Tibial nerve (tissue), 4 donors: ENCODE data around the gene ANKRD44. TPM values are rescaled to one million over a fixed set of nuclear protein-coding genes. Genes with fewer than 3 reads are reported as not detected.
A peak's percentile ranks its signal among the peaks of the same experiment; 100 is the strongest.
"Not testable (repeated sequence)": the region's sequence is repeated elsewhere in the genome, so short reads cannot be mapped to it uniquely, and the experiment has no call there.

ENCODE experiments used
- DNase-seq, 2 donors: peaks; one replicate each; pipeline ENCODE4 v3.0.0-alpha.2; 2019; ENCODE audit warnings: low spot score in 2 of 2
- H3K27ac ChIP-seq, 4 donors: fragments of 200-600 bp; sonication (generic) in 3 of 4; one replicate each; pipeline ENCODE4 v1.5.1; 2017 to 2019; ENCODE audit warnings: mild to moderate bottlenecking in 1 of 4
- H3K27me3 ChIP-seq, 2 donors: fragments of 200-600 bp; sonication (generic) in 1 of 2; one replicate each; pipeline versions ENCODE4 v1.5.1 to v1.6.0; 2017 to 2019
- H3K36me3 ChIP-seq, 3 donors: fragments of 200-600 bp; sonication (generic); one replicate each; pipeline ENCODE4 v1.5.1; 2018 to 2019
- H3K4me1 ChIP-seq, 4 donors: fragments of 200-600 bp; sonication (generic) in 3 of 4; one replicate each; pipeline ENCODE4 v1.5.1; 2017 to 2019
- H3K4me3 ChIP-seq, 4 donors: fragments of 200-600 bp; sonication (generic) in 3 of 4; one replicate each; pipeline ENCODE4 v1.5.1; 2017 to 2019; ENCODE audit warnings: mild to moderate bottlenecking in 1 of 4, moderate library complexity in 1 of 4
- H3K9me3 ChIP-seq, 4 donors: fragments of 200-600 bp; sonication (generic) in 3 of 4; one replicate each; pipeline ENCODE4 v1.5.1; 2017 to 2019
- EP300 ChIP-seq, 2 donors: sonication (generic); formaldehyde crosslinking; IDR thresholded peaks; one replicate each; pipeline ENCODE4 v1.6.1; 2017; ENCODE audit warnings: antibody characterized with exemption in 2 of 2, mild to moderate bottlenecking in 1 of 2
- POLR2A ChIP-seq, 2 donors: fragments of 450-650 bp; IDR thresholded peaks; one replicate each; pipeline ENCODE4 v1.6.1; 2017; ENCODE audit warnings: antibody characterized with exemption in 2 of 2, mild to moderate bottlenecking in 2 of 2, moderate library complexity in 2 of 2
- WGBS, 2 donors: methylation state at CpG; one replicate each; pipeline ENCODE4 v1.1.5; 2018; 5-methylcytosine and 5-hydroxymethylcytosine counted together
- total RNA-seq, 4 donors: library from RNA; depleted of rRNA; stranded (reverse); fragments of >200 nt; gene quantifications; one replicate each; pipeline ENCODE4 v1.1.0, GENCODE V29; 2016
- TF ChIP-seq, protein P1 (sequence below), 5 experiments: fragments of 200-600 bp in 3 of 5; fragments of 450-650 bp in 2 of 5; sonication (generic) in 3 of 5; IDR thresholded peaks; one replicate each; pipeline ENCODE4 v1.5.1; 2016 to 2019; ENCODE audit warnings: antibody characterized with exemption in 5 of 5, mild to moderate bottlenecking in 3 of 5, moderate library complexity in 2 of 5

The ANKRD44 gene
- total RNA-seq, 4 donors from 2014 or later, result 28.5 to 48.9 (median 41.5) TPM

DNA sequence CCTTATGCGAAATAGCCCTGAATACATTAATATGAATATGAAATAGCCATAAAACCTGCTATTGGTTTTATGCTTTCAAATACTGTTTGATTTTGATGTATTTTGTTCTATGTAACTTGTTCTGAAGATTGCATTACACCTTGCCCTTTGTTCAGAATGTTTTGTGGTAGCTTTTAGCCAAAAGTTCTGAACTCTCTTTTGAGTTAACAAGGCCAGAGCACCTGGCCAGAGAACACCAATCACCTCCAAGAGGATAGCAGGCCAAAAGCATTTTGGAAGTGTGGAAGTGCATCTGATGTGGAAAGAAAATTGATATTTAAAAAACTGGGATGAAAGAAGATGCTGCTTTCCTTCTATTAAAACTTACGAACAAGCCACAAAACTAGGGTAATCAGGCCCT lies 297.5 kb downstream of the ANKRD44 start:
- Histone ChIP-seq H3K4me1 (peaks cover 0 to 8% (median 0%) of the 10 kb centered on the region in 4 donors), H3K27ac (no peak overlapping the region), H3K36me3 (peaks cover 0 to 7% (median 0%) of the 10 kb centered on the region in 3 donors), H3K4me3 (no peak overlapping the region), H3K27me3 (no peaks in the 10 kb centered on the region), H3K9me3 (no peaks in the 10 kb centered on the region)
- TF ChIP-seq EP300 (IDR thresholded peaks at IDR 0.05), result no peak
- TF ChIP-seq, protein P1, sequence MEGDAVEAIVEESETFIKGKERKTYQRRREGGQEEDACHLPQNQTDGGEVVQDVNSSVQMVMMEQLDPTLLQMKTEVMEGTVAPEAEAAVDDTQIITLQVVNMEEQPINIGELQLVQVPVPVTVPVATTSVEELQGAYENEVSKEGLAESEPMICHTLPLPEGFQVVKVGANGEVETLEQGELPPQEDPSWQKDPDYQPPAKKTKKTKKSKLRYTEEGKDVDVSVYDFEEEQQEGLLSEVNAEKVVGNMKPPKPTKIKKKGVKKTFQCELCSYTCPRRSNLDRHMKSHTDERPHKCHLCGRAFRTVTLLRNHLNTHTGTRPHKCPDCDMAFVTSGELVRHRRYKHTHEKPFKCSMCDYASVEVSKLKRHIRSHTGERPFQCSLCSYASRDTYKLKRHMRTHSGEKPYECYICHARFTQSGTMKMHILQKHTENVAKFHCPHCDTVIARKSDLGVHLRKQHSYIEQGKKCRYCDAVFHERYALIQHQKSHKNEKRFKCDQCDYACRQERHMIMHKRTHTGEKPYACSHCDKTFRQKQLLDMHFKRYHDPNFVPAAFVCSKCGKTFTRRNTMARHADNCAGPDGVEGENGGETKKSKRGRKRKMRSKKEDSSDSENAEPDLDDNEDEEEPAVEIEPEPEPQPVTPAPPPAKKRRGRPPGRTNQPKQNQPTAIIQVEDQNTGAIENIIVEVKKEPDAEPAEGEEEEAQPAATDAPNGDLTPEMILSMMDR (IDR thresholded peaks at IDR 0.05), result no peak
- TF ChIP-seq POLR2A (IDR thresholded peaks at IDR 0.05), result no peak
- 98 to 100% methylated on average over 2 of the region's 2 CpGs for WGBS, 2 donors
- no peak for DNase-seq

GRCh38 chr2:197011801-197012641 lies 298.6 kb downstream of the ANKRD44 start:
- H3K27ac ChIP-seq, result peak overlapping the region in 2 of 4 donors; percentile 7 to 20
- peak in 1 of 2 donors; percentile 22 for DNase-seq
- TF ChIP-seq, protein P1 (IDR thresholded peaks at IDR 0.05), result peak; percentile 70 to 81 (median 78)
- TF ChIP-seq POLR2A (IDR thresholded peaks at IDR 0.05), result no peak
- H3K27me3 ChIP-seq, result no peaks in the 10 kb centered on the region
- no peaks in the 10 kb centered on the region for H3K9me3 ChIP-seq
- H3K4me1 ChIP-seq, result peaks cover 0 to 8% (median 0%) of the 10 kb centered on the region in 4 donors
- H3K4me3 ChIP-seq, result no peak overlapping the region
- 12 to 16% methylated on average over 5 of the region's 5 CpGs for WGBS, 2 donors
- peaks cover 0 to 8% (median 0%) of the 10 kb centered on the region in 3 donors for H3K36me3 ChIP-seq

- WGBS, 2 donors, result 48 to 58% methylated on average over 2 of the region's 2 CpGs
- Histone ChIP-seq H3K4me1 (peaks cover 0 to 8% (median 0%) of the 10 kb centered on the region in 4 donors), H3K27me3 (no peaks in the 10 kb centered on the region), H3K27ac (no peak overlapping the region), H3K4me3 (no peak overlapping the region), H3K36me3 (peaks cover 0 to 18% (median 0%) of the 10 kb centered on the region in 3 donors), H3K9me3 (no peaks in the 10 kb centered on the region)
- no peak for DNase-seq
- no peak for TF ChIP-seq POLR2A (IDR thresholded peaks at IDR 0.05)
- no peak for TF ChIP-seq EP300 (IDR thresholded peaks at IDR 0.05)
- TF ChIP-seq, protein P1 (IDR thresholded peaks at IDR 0.05), result no peak
These were observed 299.6 kb downstream of the ANKRD44 start for GRCh38 chr2:197011021-197011417.

DNA sequence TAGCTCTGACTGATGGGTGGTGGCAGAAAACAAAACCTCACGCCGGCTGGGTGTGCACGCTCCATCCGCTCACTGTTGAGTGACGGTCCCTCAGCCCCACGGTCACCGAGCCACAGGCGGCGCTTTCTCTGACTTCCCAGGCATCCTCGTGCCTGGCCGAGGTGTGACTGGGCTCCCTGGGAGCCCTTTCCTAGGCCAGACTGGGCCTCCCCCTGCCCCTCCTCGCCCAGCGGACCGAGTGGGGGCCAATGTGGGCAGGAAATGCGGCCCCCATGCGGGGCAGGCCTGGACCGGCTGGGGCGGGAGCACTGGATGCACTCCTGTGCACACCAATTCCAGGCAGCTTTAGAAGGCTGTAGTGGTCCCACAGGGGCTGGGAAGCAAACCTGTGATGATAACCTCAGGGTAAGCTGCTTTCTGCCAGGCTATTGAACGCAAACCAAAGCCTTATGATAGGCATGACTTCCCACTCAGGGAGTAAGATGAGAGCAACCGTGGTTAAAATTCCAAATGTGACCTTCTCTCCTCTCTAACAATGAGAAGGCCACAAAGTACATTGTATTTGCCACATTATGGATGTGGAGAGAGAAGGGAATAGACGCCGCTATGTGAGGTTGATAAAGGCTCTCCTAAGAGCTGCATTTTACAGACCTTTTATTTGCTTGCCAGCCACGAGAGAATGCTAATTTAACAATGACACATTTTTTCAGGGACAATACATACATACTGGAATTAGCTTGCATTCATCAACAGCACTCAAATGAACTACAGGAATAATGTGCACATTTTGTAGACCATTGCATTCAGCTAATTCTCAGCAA lies 300.2 kb downstream of the ANKRD44 start:
- Histone ChIP-seq H3K36me3 (peaks cover 0 to 24% (median 0%) of the 10 kb centered on the region in 3 donors), H3K27me3 (no peaks in the 10 kb centered on the region), H3K9me3 (no peaks in the 10 kb centered on the region), H3K4me3 (no peak overlapping the region), H3K4me1 (peaks cover 0 to 8% (median 0%) of the 10 kb centered on the region in 4 donors), H3K27ac (no peak overlapping the region)
- WGBS, 2 donors, result 74 to 82% methylated on average over 22 to 23 of the region's 23 CpGs
- TF ChIP-seq POLR2A (IDR thresholded peaks at IDR 0.05) (no peak), EP300 (IDR thresholded peaks at IDR 0.05) (no peak)
- TF ChIP-seq, protein P1 (IDR thresholded peaks at IDR 0.05), result no peak
- DNase-seq, result no peak

- not testable (repeated sequence) for H3K27ac ChIP-seq, DNase-seq, H3K4me3 ChIP-seq, H3K27me3 ChIP-seq, H3K4me1 ChIP-seq, H3K9me3 ChIP-seq
- H3K36me3 ChIP-seq, result peaks cover 0 to 25% (median 0%) of the 10 kb centered on the region in 3 donors
- 91 to 94% methylated on average over 13 of the region's 13 CpGs for WGBS, 2 donors
These were observed 301.7 kb downstream of the ANKRD44 start for GRCh38 chr2:197008741-197009341.
